ENCODE results near the gene TNNI3K.
A peak's percentile ranks its signal among the peaks of the same experiment; 100 is the strongest.

Gene TNNI3K

DNA sequence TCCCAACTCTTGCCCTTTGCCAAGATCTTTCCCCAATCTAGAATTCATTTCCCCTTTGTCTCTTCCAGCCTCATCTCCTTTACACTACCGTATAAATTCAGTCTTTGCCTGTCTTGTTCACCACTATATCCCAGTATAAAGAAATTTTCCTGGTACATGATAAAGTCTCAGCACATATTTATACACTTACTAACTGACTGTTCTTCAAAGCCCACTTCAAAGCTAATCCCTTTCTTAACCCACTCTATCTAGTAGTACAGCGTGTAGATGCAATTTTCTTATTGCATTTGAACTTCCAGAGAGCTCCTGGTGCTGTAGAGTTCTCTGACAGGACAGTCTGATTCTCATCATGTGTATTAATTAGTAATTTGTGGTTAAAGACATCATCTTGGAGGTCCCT lies 199.1 kb downstream of the TNNI3K start:
- DNase-seq (ENCODE audit: low read depth), result no peak

DNA sequence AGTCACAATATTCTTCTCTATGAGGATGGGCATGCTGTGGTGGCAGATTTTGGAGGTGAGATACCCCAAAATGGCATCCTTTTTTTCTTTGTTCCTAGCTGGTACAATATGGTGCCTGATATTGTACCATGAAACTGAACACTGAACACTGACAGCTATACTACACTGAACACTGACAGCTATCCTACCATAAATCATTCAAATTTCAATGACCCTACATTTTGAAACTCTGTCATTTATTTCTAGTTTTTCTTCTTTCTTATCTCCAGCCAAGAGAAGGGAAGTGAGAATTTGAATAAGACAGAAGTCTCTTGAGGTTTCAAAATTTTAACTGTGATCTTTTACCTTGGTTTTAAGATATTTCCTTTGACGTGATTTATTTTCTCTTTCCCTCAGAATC lies 200.9 kb downstream of the TNNI3K start:
- no peak for DNase-seq (ENCODE audit: low read depth)

DNA sequence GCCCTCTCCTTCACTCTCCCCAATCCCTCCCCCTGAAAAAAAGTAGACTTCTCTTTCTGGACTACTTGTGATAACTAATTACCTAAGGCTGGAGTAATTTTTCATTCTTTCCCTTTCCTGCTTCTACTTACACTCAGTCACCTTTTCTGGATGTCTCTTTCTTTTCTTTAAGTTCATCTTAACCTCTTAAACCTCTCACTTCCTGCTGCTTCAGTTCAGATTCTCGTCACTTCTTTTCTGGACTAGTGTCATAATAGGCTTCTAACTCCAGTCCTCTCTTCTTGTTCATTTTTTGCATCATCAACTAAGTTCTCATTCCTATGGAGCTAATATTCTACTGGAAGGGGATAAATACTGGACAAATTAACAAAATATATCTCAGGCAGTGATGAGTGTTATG lies 201.8 kb downstream of the TNNI3K start:
- no peak for DNase-seq (ENCODE audit: low read depth)

DNA sequence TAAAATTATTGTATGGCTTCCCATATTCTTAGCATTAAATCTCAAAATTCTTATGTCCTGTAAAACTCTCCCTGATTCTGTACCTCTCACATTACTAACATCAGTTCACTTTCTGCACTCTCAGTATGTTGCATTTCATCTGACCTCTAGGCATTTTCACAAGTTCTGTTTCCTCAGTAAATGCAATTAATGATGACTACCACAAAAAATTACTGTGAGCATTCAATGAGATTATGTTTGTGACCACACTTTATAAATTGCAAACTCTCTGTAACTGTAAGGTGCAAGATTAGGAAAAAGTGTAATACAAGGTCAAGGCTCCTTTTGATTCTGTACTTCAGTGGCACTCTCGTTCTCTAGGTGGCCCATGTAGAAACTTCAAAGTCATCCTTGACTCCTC lies 216.8 kb downstream of the TNNI3K start:
- DNase-seq (ENCODE audit: low read depth), result no peak

DNA sequence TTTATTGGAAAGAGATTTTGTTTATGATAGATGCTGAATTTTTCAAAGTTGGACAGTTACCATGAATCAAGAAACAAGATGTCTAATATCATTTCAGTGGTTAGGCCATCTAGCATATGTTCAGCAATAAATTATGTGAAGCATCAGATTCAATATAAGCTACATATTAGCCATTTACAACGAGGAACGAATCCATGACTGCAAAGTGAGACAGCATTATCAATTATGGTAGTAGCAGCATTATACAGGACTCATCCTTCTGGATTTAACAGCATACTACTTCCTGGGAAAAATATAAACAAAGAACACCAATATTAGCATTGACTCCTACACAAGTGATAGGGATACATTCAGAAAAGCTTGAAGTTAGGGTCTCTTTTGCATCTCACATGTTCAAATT lies 218.1 kb downstream of the TNNI3K start:
- no peak for DNase-seq (ENCODE audit: low read depth)

DNA sequence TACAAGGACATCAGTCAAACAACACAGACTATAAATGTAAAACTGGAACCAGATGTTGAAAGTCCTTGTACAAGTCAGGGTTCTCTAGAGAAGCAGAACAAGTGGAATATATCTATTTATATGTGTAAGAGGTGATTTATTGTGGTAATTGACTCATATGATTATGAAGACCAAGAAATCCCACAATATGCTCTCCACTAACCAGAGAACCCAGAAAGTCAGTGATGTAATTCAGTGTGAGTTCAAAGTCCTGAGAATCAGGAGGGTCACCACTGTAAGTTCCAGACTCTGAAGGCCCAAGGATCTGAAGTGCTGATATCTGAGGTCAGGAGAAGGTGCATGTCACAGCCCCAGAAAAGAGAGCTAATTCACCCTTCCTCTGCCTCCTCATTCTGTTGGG lies 220.2 kb downstream of the TNNI3K start:
- DNase-seq (ENCODE audit: low read depth), result no peak

DNA sequence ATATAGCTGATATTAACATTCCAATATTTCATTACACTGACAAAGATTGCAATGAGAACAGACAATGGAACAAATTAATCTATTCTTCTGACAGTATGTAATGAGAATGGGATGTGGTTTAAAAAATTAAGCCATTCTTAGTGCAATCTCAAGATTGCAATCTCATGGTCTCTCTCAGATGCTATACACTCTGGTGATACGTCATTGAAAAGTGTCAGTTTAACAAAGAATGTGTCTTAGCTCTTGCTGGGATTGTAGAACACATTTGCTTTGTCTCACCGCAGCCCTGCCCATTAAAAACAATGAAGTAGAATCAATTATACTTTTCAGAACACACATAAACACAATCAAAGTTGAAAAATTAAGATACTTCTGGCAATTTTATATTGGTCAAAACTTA lies 222.1 kb downstream of the TNNI3K start:
- DNase-seq (ENCODE audit: low read depth), result no peak

DNA sequence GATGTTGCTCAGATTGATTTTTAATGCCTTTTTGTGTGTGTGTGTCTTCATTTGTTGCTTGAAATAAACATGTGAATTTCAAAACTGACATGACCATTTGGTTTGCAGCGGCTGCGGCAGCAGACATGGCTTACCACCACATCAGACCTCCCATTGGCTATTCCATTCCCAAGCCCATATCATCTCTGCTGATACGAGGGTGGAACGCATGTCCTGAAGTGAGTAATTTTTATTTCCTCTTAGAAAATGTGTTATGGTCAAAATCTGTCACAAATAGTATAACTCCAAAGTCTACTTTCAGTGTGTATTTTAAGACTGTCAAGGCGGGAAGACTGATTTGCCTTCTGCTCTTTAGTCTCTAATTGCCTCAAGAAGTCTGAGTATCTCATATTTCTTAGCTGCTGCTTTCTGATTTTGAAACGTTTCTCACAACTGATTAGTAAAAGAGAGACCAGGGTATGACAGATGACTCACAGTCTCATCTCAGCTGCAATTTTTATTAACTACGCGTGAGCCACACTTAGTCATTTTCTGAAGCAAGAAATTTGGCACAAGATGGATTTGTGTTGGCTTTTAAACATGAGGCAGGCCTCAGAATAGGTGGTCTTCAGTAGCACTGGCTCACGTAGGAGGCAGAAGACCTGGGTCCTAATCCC lies 228.3 kb downstream of the TNNI3K start:
- DNase-seq (ENCODE audit: low read depth), result no peak

DNA sequence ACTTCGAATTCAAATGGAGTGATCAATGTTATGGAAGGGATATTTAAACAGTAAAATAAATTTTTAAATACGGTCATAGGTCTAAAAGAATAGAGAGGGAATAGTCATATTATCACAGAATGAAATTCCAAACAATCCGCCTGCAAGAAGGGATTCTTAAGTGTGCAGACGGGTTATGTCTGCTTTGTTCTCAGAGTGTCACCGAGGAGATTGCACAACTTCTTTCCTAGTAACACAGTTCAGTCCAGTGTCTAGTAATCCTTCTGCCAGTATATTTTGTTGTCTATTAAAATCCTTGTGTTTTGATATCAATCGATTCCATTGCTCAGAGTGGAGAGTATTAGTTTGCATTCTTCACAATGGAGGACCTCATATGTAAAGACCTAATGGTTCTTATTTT lies 228.8 kb downstream of the TNNI3K start:
- DNase-seq (ENCODE audit: low read depth), result no peak

DNA sequence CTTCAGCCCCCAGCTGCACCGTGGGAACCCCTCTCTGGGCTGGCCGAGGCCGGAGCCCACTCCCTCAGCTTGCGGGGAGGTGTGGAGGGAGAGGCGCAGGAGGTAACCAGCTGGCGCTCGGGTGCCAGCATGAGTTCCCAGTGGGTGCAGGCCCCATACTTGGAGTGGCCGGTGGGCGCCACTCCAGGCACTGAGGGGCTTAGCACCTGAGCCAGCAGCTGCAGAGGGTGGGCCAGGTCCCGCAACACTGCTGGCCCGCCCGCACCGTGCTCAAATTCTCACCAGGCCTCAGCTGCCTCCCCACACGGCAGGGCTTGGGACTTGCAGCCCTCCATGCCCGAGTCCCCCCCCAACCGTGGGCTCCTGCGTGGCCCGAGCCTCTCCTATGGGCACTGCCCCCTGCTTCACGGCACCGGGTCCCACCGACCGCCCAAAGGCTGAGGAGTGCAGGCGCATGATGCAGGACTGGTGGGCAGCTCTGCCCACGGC lies 230.1 kb downstream of the TNNI3K start:
- no peak for DNase-seq (ENCODE audit: low read depth)

DNA sequence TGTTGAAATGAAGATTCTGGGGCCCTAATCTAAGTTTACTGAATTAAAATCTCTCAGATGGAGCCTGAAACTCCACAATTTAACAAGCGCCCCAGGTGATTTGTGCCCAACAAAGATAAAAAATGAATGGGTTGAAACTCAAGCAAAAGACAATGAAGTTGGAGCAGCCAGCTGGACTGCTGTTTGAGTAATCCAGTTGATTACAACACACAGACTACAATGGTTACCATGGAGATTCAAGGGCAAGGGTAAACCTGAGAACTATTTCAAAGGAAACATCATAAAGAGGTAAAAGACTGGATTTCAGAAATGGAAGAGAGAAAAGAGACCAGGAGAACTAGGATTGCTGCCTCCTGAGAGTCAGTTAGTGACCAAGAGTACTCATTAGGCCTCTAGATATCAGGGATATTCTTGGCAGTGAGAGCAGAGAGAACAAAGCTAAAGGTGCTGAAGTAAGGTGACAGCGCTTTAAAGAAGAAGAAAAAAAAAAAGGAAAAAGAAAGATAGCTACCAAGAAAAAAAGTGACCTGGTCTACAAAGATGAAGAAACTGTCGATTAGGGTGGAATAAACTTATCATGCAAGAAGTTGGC lies 232.7 kb downstream of the TNNI3K start:
- DNase-seq (ENCODE audit: low read depth), result no peak

DNA sequence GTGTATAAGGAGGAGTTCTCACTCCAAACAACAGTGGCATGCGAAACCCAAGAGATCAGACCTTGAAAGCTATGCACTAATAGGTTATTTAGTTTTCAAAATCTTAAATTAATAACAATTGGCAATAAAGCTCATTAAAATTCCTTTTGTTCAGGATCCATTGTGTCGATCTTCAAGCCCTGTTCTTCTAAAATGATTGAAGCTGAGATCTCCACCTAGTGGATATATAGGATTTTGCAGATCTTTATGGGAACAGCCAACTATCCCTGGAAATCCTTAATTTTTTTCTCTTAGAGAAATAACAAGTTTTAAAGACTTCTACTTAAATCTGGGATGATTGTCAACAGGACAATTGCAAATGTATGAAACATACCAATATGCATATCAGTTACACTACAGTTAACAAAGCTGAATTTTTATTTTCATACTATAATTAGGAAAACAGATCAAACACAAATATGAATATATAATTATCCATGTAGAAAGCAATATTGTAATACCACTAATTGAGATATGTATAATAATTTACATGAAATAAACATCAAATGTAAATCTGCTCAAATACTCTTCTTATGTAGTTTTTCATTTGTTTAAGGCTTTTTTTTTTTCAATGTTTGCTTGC lies 233.9 kb downstream of the TNNI3K start:
- peak; percentile 33 for DNase-seq (ENCODE audit: low read depth)

DNA sequence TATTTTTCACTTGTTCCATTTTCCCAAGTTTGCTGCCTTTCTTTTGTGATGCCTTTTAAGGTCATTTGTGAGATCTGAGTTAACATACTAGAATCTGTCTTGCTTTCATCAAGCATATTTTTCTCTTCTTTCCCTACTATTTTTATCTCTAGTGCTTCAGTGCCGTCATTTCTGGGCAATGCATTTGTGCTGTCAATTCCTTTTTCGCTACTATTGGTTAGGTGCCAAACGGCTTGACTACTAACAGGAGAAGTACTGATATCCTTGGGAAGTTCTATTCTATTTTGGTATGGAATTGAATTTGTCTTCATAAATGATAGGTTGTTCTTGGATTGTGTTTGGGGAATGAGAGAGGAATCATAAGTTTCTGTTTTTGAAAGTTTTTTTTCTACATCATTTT lies 235.1 kb downstream of the TNNI3K start:
- DNase-seq (ENCODE audit: low read depth), result no peak

DNA sequence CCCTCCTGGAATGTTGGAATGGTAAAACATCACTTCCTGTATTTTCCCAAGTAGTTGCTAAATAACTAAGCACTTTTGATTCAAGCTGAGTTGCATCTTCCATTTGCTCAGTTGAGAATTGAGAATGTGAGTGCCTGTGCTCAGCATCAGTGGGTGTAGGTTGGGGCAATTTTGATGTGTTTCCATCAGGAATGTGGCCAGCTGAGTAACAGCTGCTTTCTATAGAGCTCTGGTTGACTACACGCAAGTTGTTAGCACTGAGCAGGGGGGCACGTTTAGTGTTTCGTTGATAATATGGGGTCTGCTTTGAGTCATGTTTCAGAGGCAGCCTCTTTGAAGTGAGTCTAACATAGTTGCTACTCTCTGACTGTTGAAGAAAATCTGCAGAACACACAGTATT lies 235.7 kb downstream of the TNNI3K start:
- DNase-seq (ENCODE audit: low read depth), result no peak

DNA sequence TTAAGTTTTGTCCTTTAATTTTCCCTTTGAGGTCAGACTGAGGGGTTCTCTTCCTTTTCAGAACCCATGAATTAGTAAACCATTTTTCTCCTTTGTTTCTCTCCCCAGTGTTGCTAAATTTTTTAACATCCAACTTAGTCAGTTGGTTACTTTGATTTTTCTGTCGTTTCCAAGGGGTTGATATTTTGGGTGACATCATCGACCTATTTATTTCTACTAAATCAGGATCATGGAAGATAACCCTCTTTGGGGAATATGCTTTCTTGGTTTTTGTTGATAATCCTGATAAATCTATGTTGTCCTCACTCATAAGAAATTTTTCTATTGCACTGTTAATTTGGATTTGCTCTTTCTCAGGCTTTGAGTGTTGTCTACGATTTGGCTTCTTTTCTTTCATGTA lies 236.3 kb downstream of the TNNI3K start:
- DNase-seq (ENCODE audit: low read depth), result no peak

DNA sequence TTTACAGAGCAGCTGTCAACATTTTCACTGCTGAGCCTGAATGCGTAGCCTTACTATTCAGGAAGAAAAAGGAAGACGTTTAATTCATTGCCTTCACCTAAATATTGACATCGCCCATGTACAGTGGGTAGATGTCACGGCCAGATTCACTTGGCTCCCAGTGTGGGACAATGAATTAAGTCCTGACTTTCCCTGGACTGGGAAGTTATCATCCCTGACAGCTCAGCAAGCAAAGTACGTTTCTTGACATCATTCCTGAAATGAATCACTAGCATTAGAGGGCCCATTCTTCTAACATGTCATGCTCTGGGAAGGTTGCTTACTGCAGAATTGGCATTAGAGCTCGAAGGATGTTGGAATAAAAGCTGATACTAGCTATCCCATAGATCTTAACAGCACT lies 239.4 kb downstream of the TNNI3K start:
- no peak for DNase-seq (ENCODE audit: low read depth)

DNA sequence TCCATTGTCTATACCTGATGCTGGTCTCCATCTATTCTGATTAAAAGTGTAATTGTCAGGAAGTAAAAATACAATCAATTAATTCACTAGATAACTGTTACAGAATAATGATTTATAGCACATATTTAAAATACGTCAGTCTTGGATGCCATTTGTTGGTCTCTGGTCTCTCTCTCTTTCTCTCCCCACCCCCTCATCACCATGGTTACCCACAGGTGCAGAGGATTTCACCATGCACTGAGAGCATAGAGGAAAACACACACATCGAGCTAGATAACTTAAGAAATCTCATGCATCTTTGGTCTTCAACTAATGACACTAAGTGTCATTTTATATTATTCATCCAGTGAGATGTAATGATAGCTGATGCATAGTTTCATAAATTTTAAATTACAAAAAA lies 243.8 kb downstream of the TNNI3K start:
- DNase-seq (ENCODE audit: low read depth), result no peak

DNA sequence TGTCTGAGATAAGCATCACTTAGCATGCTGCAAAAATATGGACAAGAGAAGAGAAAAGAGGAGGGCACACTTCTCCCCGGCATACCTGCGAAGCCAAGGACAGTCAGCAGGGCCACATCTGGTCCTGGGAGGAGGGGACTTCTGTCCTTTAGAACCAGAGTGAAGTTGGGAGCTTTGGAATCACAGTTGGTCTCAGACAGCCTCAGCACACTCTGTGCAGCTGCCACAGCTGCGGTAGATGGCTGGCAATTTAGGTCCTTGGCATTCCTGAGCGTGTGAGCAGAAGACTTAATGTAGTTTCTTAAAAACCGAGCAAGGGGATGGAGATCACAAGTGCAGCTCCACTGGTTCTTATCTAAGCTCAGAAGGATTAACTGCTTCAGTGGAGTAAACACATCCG lies 244.9 kb downstream of the TNNI3K start:
- no peak for DNase-seq (ENCODE audit: low read depth)

DNA sequence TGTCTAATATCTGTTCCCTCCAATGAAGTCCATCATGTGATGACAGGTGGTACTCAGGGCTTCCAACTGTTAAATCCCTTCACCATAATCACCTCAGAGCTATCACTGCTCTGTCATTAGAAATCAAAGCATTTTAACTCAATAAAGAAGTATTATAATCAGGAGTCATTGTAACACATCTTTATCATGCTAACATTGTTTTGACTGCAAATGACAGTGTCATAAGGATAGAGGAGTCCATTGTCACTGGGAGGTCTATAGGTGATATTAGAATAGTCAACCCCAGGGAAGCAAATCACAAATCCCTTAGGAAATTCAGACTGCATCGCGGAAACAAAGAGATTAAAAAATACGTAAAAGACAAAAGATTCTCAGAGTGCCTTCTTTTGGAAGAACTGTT lies 246.4 kb downstream of the TNNI3K start:
- no peak for DNase-seq (ENCODE audit: low read depth)

DNA sequence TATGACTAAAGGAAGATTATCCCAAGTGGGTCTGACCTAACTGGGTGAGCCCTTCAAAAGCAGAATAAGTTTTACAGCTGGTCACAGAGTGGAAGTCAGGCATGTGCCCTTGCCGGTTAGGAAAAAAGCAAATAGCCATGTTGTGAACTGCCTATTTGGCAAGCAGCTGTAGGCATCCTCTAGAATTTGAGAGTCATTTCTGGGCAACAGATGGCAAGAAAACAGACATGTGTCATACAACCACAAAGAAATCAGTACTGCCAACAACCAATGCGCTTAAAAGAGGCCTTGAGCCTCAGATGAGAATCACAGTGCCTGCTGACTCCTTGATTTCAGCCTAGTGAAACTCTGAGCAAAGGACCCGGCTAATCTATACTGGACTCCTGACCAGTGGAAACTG lies 250.4 kb downstream of the TNNI3K start:
- DNase-seq (ENCODE audit: low read depth), result no peak

DNA sequence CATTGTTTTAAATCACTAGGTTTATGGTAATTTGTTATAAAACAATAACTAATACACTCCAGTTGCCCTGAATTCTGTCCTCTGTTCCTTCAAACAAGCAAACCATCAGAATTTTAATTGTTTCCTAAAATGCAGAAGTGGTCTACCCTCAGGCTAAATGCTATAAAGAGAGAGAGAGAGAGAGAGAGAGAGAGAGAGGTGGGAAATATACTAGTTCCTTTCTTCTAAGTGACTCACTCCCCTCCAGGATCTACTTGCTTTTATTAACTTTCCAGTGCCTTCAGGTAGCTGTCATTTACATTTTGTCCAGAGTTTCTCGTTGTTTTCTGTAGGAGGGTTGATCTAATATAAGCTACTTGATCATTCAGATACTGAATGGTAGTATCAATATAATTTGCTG lies 250.8 kb downstream of the TNNI3K start:
- DNase-seq (ENCODE audit: low read depth), result no peak

DNA sequence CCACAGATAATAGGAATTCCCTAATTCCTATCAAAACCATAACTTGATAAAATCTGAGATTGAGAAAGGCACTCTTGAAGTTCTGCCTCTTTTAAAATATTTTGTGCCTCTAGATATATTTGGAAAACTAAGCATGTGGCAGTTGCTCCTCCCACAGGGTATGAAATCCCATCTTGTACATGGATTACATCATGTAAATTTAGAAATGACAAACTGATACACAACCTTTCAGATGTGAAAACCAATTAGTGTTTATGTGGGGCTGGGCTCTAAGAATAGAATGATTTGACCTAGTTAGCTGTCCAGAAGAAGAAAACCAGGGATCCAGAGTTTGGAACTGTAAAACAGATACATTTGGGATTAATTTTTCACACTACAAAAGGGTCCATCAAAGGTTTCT lies 261.5 kb downstream of the TNNI3K start:
- DNase-seq (ENCODE audit: low read depth), result no peak

DNA sequence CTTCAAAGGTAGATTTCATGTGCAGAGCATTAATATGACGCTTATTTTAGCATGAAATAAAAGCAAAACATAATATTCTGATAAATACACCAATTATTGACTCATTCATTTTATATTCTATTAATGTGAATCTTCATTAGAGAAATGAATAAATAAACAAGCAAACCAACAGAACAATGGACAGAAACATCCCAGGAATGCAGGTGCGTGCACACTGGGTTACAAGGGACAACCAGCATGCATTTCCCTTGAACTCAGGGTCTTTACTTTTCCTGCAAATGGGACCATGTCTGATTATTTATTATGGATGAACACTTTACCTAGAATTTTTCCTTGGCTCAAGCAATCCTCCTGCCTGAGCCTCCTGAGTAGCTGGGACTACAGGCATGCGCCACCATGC lies 263.7 kb downstream of the TNNI3K start:
- no peak for DNase-seq (ENCODE audit: low read depth)

DNA sequence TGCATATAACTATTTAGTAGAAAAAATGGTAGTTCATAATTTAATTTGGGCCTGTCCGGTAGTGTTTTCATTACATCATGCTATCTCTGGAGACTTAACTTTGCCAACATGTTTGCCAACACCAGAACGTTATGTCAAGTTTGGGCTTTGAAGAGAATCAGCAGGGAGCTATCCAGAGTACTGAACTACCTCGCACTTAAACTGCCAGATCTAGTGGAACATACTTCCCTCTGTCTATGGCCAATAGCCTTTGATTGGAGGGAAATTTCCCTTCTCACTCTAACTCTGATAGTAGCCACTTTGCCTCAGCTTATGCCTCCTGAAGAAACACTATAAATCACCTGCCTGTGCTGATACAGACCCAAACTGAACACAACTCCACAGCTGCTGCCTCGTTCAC lies 267.2 kb downstream of the TNNI3K start:
- DNase-seq (ENCODE audit: low read depth), result peak; percentile 26
